ENCODE results near the gene FBXW2. TPM values are rescaled to one million over a fixed set of nuclear protein-coding genes. Genes with fewer than 3 reads are reported as not detected.

FBXW2 gene
- total and polyA plus RNA-seq, 12 donors = 9.2 to 86.8 (median 48.0) TPM

DNA sequence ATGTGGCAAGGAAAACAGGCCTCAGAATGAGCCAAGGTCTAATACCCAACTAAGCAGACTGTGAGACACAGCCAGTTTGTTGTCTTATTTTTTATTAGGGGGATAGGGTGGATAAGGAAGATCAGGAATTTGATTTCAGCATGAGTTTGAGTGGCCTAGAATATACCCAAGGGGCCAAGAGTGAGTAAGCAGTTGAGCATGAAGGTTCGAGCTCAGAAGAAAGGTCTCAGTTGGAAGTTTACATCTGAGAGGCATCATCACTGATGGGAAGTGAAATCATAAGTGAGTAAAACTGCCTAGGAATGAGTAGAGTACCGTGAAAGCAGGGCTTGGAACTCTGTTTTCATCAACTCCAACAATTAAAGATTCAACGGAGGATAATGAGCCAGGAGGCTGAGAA is 36.9 kb upstream of the FBXW2 start:
- H3K9me3 ChIP-seq (replicated peaks in 1 of 3) = no peaks in the 10 kb centered on the region
- H3K4me1 ChIP-seq (replicated peaks in 1 of 2) = no peaks in the 10 kb centered on the region
- WGBS, 4 donors = 93 to 98% (median 94%) methylated on average over 3 of the region's 3 CpGs
- no peak overlapping the region for H3K4me3 ChIP-seq
- no peak for TF ChIP-seq POLR2A (IDR thresholded peaks at IDR 0.05)
- TF ChIP-seq, protein P1, sequence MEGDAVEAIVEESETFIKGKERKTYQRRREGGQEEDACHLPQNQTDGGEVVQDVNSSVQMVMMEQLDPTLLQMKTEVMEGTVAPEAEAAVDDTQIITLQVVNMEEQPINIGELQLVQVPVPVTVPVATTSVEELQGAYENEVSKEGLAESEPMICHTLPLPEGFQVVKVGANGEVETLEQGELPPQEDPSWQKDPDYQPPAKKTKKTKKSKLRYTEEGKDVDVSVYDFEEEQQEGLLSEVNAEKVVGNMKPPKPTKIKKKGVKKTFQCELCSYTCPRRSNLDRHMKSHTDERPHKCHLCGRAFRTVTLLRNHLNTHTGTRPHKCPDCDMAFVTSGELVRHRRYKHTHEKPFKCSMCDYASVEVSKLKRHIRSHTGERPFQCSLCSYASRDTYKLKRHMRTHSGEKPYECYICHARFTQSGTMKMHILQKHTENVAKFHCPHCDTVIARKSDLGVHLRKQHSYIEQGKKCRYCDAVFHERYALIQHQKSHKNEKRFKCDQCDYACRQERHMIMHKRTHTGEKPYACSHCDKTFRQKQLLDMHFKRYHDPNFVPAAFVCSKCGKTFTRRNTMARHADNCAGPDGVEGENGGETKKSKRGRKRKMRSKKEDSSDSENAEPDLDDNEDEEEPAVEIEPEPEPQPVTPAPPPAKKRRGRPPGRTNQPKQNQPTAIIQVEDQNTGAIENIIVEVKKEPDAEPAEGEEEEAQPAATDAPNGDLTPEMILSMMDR (IDR thresholded peaks at IDR 0.05) = no peak
- no peak overlapping the region for H3K27ac ChIP-seq
- intact Hi-C loops (cut with DNase I) = no loop called here
- DNase-seq = no peak
- H3K36me3 ChIP-seq (replicated peaks in 1 of 2) = peaks cover 0 to 59% of the 10 kb centered on the region in 2 donors
- no peaks in the 10 kb centered on the region for H3K27me3 ChIP-seq

DNA sequence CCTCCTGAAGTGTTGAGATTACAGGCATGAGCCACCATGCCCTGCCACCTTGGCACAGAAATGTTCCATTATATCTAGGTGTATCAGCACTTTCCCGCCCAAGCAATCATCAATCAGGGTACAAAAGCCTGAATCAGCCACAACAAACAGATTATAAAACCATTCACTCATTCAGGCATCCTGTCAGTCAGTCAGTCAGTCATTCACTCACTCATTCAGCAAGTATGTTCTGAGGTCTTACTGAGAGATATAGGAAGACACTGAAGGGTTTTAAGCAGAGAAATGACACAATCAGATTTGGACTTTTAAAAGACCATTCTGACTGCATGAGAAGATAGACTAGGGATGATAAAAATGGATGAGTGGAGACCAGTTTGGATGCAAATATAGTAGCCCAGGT is 36.4 kb upstream of the FBXW2 start:
- intact Hi-C loops (cut with DNase I) = no loop called here
- TF ChIP-seq, protein P1 (IDR thresholded peaks at IDR 0.05) = no peak
- no peak for TF ChIP-seq POLR2A (IDR thresholded peaks at IDR 0.05)
- no peak for DNase-seq
- Histone ChIP-seq H3K4me1 (replicated peaks in 1 of 2) (no peaks in the 10 kb centered on the region), H3K27ac (no peak overlapping the region), H3K27me3 (no peaks in the 10 kb centered on the region), H3K9me3 (replicated peaks in 1 of 3) (no peaks in the 10 kb centered on the region), H3K4me3 (no peak overlapping the region), H3K36me3 (replicated peaks in 1 of 2) (peaks cover 0 to 59% of the 10 kb centered on the region in 2 donors)
- 71 to 100% (median 95%) methylated on average over 1 of the region's 1 CpG for WGBS, 4 donors

- Histone ChIP-seq H3K27me3 (no peaks in the 10 kb centered on the region), H3K4me3 (no peak overlapping the region), H3K9me3 (replicated peaks in 1 of 3) (no peaks in the 10 kb centered on the region), H3K4me1 (replicated peaks in 1 of 2) (no peaks in the 10 kb centered on the region), H3K36me3 (replicated peaks in 1 of 2) (peaks cover 0 to 24% of the 10 kb centered on the region in 2 donors), H3K27ac (no peak overlapping the region)
- TF ChIP-seq, protein P1 (IDR thresholded peaks at IDR 0.05) = no peak
- TF ChIP-seq POLR2A (IDR thresholded peaks at IDR 0.05) = no peak
- intact Hi-C loops (cut with DNase I) = no loop called here
- no peak for DNase-seq
- WGBS, 4 donors = 91 to 96% (median 93%) methylated on average over 4 of the region's 4 CpGs
These were observed 26.9 kb upstream of the FBXW2 start for GRCh38 chr9:120820095-120820494.

DNA sequence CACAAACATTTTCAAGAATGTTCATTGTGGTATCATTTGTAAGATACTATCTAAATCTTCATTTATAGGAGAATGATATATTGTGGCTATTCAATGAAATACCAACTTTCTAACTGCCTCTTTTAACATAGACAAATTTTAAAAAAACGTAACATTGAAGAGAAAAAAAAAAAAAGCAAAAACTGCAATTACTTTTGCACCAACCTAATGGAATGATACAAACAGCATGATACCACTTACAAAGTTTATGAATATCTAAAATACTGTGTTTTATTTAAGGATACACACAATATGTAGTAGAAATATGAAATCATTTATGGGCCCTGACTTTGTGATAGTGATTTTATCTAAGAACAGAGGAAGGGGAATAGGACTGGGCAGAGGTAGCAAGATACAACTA is 25.4 kb upstream of the FBXW2 start:
- H3K27ac ChIP-seq = no peak overlapping the region
- H3K27me3 ChIP-seq = no peaks in the 10 kb centered on the region
- intact Hi-C loops (cut with DNase I) = no loop called here
- H3K4me1 ChIP-seq (replicated peaks in 1 of 2) = no peaks in the 10 kb centered on the region
- 79 to 94% (median 89%) methylated on average over 1 of the region's 1 CpG for WGBS, 4 donors
- H3K36me3 ChIP-seq (replicated peaks in 1 of 2) = peaks cover 0 to 19% of the 10 kb centered on the region in 2 donors
- H3K9me3 ChIP-seq (replicated peaks in 1 of 3) = no peaks in the 10 kb centered on the region
- no peak for TF ChIP-seq POLR2A (IDR thresholded peaks at IDR 0.05)
- TF ChIP-seq, protein P1 (IDR thresholded peaks at IDR 0.05) = no peak
- no peak for DNase-seq
- no peak overlapping the region for H3K4me3 ChIP-seq

All from adrenal gland (tissue), 12 donors.